HG03565 (cell line): Measurements from ENCODE around the gene TM9SF3.
"Not testable (repeated sequence)": the region's sequence is repeated elsewhere in the genome, so short reads cannot be mapped to it uniquely, and the experiment has no call there.

Source experiments
- ATAC-seq: cut with Tn5 transposase; IDR thresholded peaks from one replicate; pipeline ENCODE4 v1.9.1; 2021; ENCODE audit warnings: mild to moderate bottlenecking, moderate library complexity; ENCODE audit not compliant: unreplicated experiment

The TM9SF3 gene

GRCh38 chr10:96606216-96606615 lies 19.4 kb upstream of the TM9SF3 start:
- no peak for ATAC-seq

- no peak for ATAC-seq
Measured at GRCh38 chr10:96600337-96600736, 13.5 kb upstream of the TM9SF3 start.

- no peak for ATAC-seq
Measured at GRCh38 chr10:96598846-96599245, 12.0 kb upstream of the TM9SF3 start.

- ATAC-seq, result no peak
Measured at GRCh38 chr10:96596422-96597407, 9.9 kb upstream of the TM9SF3 start.

- ATAC-seq, result no peak
Measured at GRCh38 chr10:96595741-96596140, 8.9 kb upstream of the TM9SF3 start.

GRCh38 chr10:96591946-96592345 lies 5.1 kb upstream of the TM9SF3 start:
- ATAC-seq, result no peak

- peak; percentile 46 for ATAC-seq
Measured at GRCh38 chr10:96588616-96589419, 2.0 kb upstream of the TM9SF3 start.

GRCh38 chr10:96588060-96588554 lies 1.3 kb upstream of the TM9SF3 start:
- no peak for ATAC-seq

- ATAC-seq, result no peak
Measured at GRCh38 chr10:96587264-96588059, 650 bp upstream of the TM9SF3 start.

- no peak for ATAC-seq
Measured at GRCh38 chr10:96585736-96586418, 935 bp downstream of the TM9SF3 start.

GRCh38 chr10:96584474-96584873 lies 2.3 kb downstream of the TM9SF3 start:
- ATAC-seq, result no peak

GRCh38 chr10:96584035-96584434 lies 2.8 kb downstream of the TM9SF3 start:
- ATAC-seq, result no peak

- ATAC-seq, result no peak
Measured at GRCh38 chr10:96579133-96579532, 7.7 kb downstream of the TM9SF3 start.

GRCh38 chr10:96578633-96579032 lies 8.2 kb downstream of the TM9SF3 start:
- no peak for ATAC-seq

GRCh38 chr10:96578022-96578421 lies 8.8 kb downstream of the TM9SF3 start:
- ATAC-seq, result no peak

GRCh38 chr10:96577069-96577468 lies 9.7 kb downstream of the TM9SF3 start:
- no peak for ATAC-seq

GRCh38 chr10:96576277-96576980 lies 10.4 kb downstream of the TM9SF3 start:
- no peak for ATAC-seq

- not testable (repeated sequence) for ATAC-seq
Measured at GRCh38 chr10:96574564-96574963, 12.2 kb downstream of the TM9SF3 start.

GRCh38 chr10:96573036-96573435 lies 13.8 kb downstream of the TM9SF3 start:
- no peak for ATAC-seq
